HG02763 (cell line): ENCODE measurements around the gene CPEB3.
"Not testable (repeated sequence)": the region's sequence is repeated elsewhere in the genome, so short reads cannot be mapped to it uniquely, and the experiment has no call there.

Source experiments
- ATAC-seq: cut with Tn5 transposase; IDR thresholded peaks from one replicate; pipeline ENCODE4 v1.9.1; 2021; ENCODE audit warnings: mild to moderate bottlenecking, moderate library complexity; ENCODE audit not compliant: unreplicated experiment

CPEB3 gene

GRCh38 chr10:92290837-92291615, at the start of gene CPEB3, which contains the start of gene MARCHF5:
Gene CPEB3 (minus strand): TSS chr10:92291078. CDS start chr10:92240350, 50,728 bp downstream.
Gene MARCHF5 (plus strand): TSS chr10:92291167. CDS start chr10:92291495, 328 bp downstream.
- ATAC-seq, result peak; percentile 98

GRCh38 chr10:92329927-92330326, 39.0 kb upstream of the CPEB3 start:
- not testable (repeated sequence) for ATAC-seq

- ATAC-seq, result no peak
Observed at GRCh38 chr10:92328993-92329392, 38.1 kb upstream of the CPEB3 start.

GRCh38 chr10:92327445-92328433, 36.9 kb upstream of the CPEB3 start:
- no peak for ATAC-seq

GRCh38 chr10:92323079-92323478, 32.2 kb upstream of the CPEB3 start:
- ATAC-seq, result no peak

GRCh38 chr10:92316610-92317009, 25.7 kb upstream of the CPEB3 start:
- ATAC-seq, result no peak

- ATAC-seq, result no peak
Observed at GRCh38 chr10:92313750-92314149, 22.9 kb upstream of the CPEB3 start.

GRCh38 chr10:92309272-92309671, 18.4 kb upstream of the CPEB3 start:
- no peak for ATAC-seq

- no peak for ATAC-seq
Observed at GRCh38 chr10:92305133-92306072, 14.5 kb upstream of the CPEB3 start.

GRCh38 chr10:92304061-92304460, 13.2 kb upstream of the CPEB3 start:
- ATAC-seq, result no peak

- ATAC-seq, result no peak
Observed at GRCh38 chr10:92303096-92303495, 12.2 kb upstream of the CPEB3 start.

GRCh38 chr10:92298487-92298886, 7.6 kb upstream of the CPEB3 start:
- no peak for ATAC-seq

- no peak for ATAC-seq
Observed at GRCh38 chr10:92291921-92292845, 1.3 kb upstream of the CPEB3 start.

GRCh38 chr10:92291616-92291865, 663 bp upstream of the CPEB3 start:
- ATAC-seq, result no peak

- peak; percentile 18 for ATAC-seq
Observed at GRCh38 chr10:92290076-92290836, 622 bp downstream of the CPEB3 start.

- ATAC-seq, result no peak
Observed at GRCh38 chr10:92284112-92284704, 6.7 kb downstream of the CPEB3 start.

- no peak for ATAC-seq
Observed at GRCh38 chr10:92278996-92279696, 11.7 kb downstream of the CPEB3 start.

GRCh38 chr10:92274071-92274470, 16.8 kb downstream of the CPEB3 start:
- no peak for ATAC-seq
